Peyer's patch (tissue), 4 donors: Measurements from ENCODE around the gene RTF2.

Experiments used
- CTCF ChIP-seq, 6 experiments: fragments of 450-650 bp in 4 of 6; fragments of 200-600 bp in 2 of 6; sonication (generic) in 1 of 6; IDR thresholded peaks; one replicate each; pipeline ENCODE4 v1.5.1; 2017 to 2019; ENCODE audit warnings: antibody characterized with exemption in 6 of 6, mild to moderate bottlenecking in 3 of 6, moderate library complexity in 1 of 6
- POLR2A ChIP-seq, 2 donors: fragments of 450-650 bp; IDR thresholded peaks; one replicate each; pipeline ENCODE4 v1.5.1; 2017; ENCODE audit warnings: antibody characterized with exemption in 2 of 2, mild to moderate bottlenecking in 2 of 2, moderate library complexity in 2 of 2

GRCh38 chr20:56423886-56424285 lies 44.5 kb upstream of the RTF2 start:
- no peak for TF ChIP-seq CTCF (IDR thresholded peaks at IDR 0.05)
- no peak for TF ChIP-seq POLR2A (IDR thresholded peaks at IDR 0.05)
